H1 (cell line): Measurements from ENCODE around the gene DEDD2. TPM values are rescaled to one million over a fixed set of nuclear protein-coding genes. Genes with fewer than 3 reads are reported as not detected.

Source experiments
- BACH1 ChIP-seq: IDR thresholded peaks from 2 replicates; pipeline ENCODE4 v1.6.1; 2012; ENCODE audit warnings: low read length, improper control_type of control experiment
- GABPA ChIP-seq: IDR thresholded peaks from 2 replicates; pipeline ENCODE4 v1.6.1; 2011; ENCODE audit warnings: mild to moderate bottlenecking, low read length, moderate library complexity, borderline replicate concordance; ENCODE audit not compliant: insufficient read depth
- NRF1 ChIP-seq: IDR thresholded peaks from 2 replicates; pipeline ENCODE4 v1.6.1; 2011; ENCODE audit warnings: mild to moderate bottlenecking, low read depth, low read length, improper control_type of control experiment
- PHF8 ChIP-seq: fragments of 200-600 bp; sonication (generic); conservative IDR thresholded peaks from 2 replicates; pipeline ENCODE4 v1.7.1; 2012; ENCODE audit warnings: low read depth, mild to moderate bottlenecking, inconsistent platforms, low read length, moderate library complexity
- RXRA ChIP-seq: IDR thresholded peaks from 2 replicates; pipeline ENCODE4 v1.6.1; 2011; ENCODE audit warnings: low read depth, mild to moderate bottlenecking, low read length, moderate library complexity; ENCODE audit not compliant: insufficient read depth
- SIX5 ChIP-seq: IDR thresholded peaks from 2 replicates; pipeline ENCODE4 v1.6.1; 2011; ENCODE audit warnings: mild to moderate bottlenecking, low read depth, low read length
- SP1 ChIP-seq: IDR thresholded peaks from 2 replicates; pipeline ENCODE4 v1.6.1; 2011; ENCODE audit warnings: low read depth, low read length
- TAF7 ChIP-seq: optimal IDR thresholded peaks from 2 replicates; pipeline ENCODE3; 2011; ENCODE audit warnings: low read depth, mild to moderate bottlenecking, inconsistent platforms, low read length, moderate library complexity, borderline replicate concordance
- TCF12 ChIP-seq: IDR thresholded peaks from 2 replicates; pipeline ENCODE4 v1.6.1; 2011; ENCODE audit warnings: low read depth, mild to moderate bottlenecking, low read length
- polyA plus RNA-seq, 7 experiments: library from polyadenylated mRNA; depleted of rRNA in 3 of 7; stranded (reverse) in 5 of 7; unstranded in 2 of 7; fragments of >200 nt in 5 of 7; fragments of 200-250 nt in 2 of 7; gene quantifications; 1 replicate in 5 of 7; 2 replicates in 1 of 7; 4 replicates in 1 of 7; pipeline versions ENCODE4 v1.2.1 to v1.2.3, GENCODE V29; 2011 to 2013; ENCODE audit warnings: missing spikeins in 2 of 7, mixed read lengths in 2 of 7
- total RNA-seq: library from RNA; stranded (reverse); fragmentation: NEBNext Ultra II Directional; extraction: Animal tissue kit (Norgen Biotek cat#: 25700); gene quantifications from 2 replicates; pipeline ENCODE4 v1.2.1, GENCODE V29; 2021

DEDD2 gene
- total and polyA plus RNA-seq, 2 of the 8 experiments (the other 6 are each of a cell fraction or from before 2014, with no cell fraction given) = 37.8 to 65.0 TPM

DNA sequence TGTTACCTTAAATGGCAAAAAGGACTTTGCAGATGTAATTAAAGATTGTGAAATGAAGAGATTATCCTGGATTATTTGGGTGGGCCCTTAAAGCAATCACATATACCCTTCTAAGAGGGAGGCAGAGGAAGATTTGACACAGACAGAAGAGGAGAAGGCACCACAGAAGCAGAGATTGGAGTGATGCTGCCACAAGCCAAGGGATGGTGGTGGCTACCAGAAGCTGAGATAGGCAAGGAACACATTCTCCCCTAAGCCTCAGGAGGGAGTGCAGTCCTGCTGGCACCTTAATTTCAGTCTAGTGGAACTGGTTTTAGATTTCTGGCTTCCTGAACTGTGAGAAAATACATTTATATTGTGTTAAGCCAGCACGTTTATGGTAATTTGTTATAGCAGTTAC lies 24.2 kb downstream of the DEDD2 start (continued):
- TF ChIP-seq SP1 (no peak), RXRA (no peak), TAF7 (no peak), GABPA (no peak), PHF8 (no peak), TCF12 (no peak), BACH1 (no peak), NRF1 (no peak), SIX5 (no peak)
